T-helper 17 cell (primary cell): Measurements from ENCODE around the gene KCND3. TPM values are rescaled to one million over a fixed set of nuclear protein-coding genes. Genes with fewer than 3 reads are reported as not detected.
A peak's percentile ranks its signal among the peaks of the same experiment; 100 is the strongest.

ENCODE experiments used
- ATAC-seq: fragments of 150-1000 bp; cut with Tn5 transposase; 2 replicates; pipeline ENCODE4 v1.10.0; 2021; ENCODE audit warnings: mild to moderate bottlenecking, moderate library complexity
- DNase-seq, 3 donors: peaks; one replicate each; pipeline versions ENCODE4 v3.0.0 to v3.0.0-alpha.2; 2020 to 2021
- H3K9me3 ChIP-seq: one replicate; pipeline ENCODE4 v1.7.0; 2013; ENCODE audit warnings: low read length, mild to moderate bottlenecking; ENCODE audit not compliant: control insufficient read depth, poor library complexity, severe bottlenecking
- H3K27ac Mint-ChIP-seq: one replicate; pipeline ENCODE4 v1.8.0; 2022; ENCODE audit warnings: mild to moderate bottlenecking, moderate library complexity, mixed read lengths
- H3K27me3 Mint-ChIP-seq: one replicate; pipeline ENCODE4 v1.8.0; 2022; ENCODE audit warnings: mixed read lengths
- H3K36me3 Mint-ChIP-seq: one replicate; pipeline ENCODE4 v1.8.0; 2022; ENCODE audit warnings: low read depth, mixed read lengths
- H3K4me1 Mint-ChIP-seq: one replicate; pipeline ENCODE4 v1.8.0; 2022; ENCODE audit warnings: mild to moderate bottlenecking, mixed read lengths
- H3K4me3 Mint-ChIP-seq: one replicate; pipeline ENCODE4 v1.8.0; 2022; ENCODE audit warnings: mild to moderate bottlenecking, moderate library complexity, mixed read lengths
- total RNA-seq, 4 donors: library from RNA in 2 of 4; stranded (reverse) in 2 of 4; gene quantifications; one replicate each; pipeline ENCODE4 v1.2.3 and lab custom pipeline; 2022 to 2026

Gene KCND3
- total RNA-seq (1 to 10 TPM in 1 of 2 donors, under 1 TPM in 1; 0.12 to 2.2 TPM), total RNA-seq (lab: John Stamatoyannopoulos, UW) (0 reads per million in 2 donors)

- Mint-ChIP-seq H3K4me1 (peaks cover 4% of the 10 kb centered on the region), H3K4me3 (peak within 1 kb of the TSS; percentile 89), H3K27ac (no peak within 1 kb of the TSS), H3K27me3 (peaks cover 89% of the 10 kb centered on the region), H3K36me3 (peaks cover 5% of the 10 kb centered on the region)
- DNase-seq (no peak), ATAC-seq (no peak)
- no peaks in the 10 kb centered on the region for H3K9me3 ChIP-seq
Observed at GRCh38 chr1:111989531-111990025, at the start of gene KCND3. Gene KCND3, minus strand, starts transcription at chr1:111989668.

- H3K27me3 Mint-ChIP-seq, result peaks cover 46% of the 10 kb centered on the region
- H3K4me3 Mint-ChIP-seq, result no peak overlapping the region
- ATAC-seq, result no peak
Observed at GRCh38 chr1:112034277-112034676, 44.8 kb upstream of the KCND3 start.

GRCh38 chr1:112033439-112034120 lies 44.1 kb upstream of the KCND3 start:
- Mint-ChIP-seq H3K4me1 (no peaks in the 10 kb centered on the region), H3K4me3 (no peak overlapping the region), H3K27me3 (peaks cover 53% of the 10 kb centered on the region), H3K27ac (no peak overlapping the region), H3K36me3 (no peaks in the 10 kb centered on the region)
- DNase-seq, result no peak
- no peaks in the 10 kb centered on the region for H3K9me3 ChIP-seq
- ATAC-seq, result no peak

More at GRCh38 chr1:112034277-112034676, 44.8 kb upstream of the KCND3 start:
- Mint-ChIP-seq H3K4me1 (no peaks in the 10 kb centered on the region), H3K27ac (no peak overlapping the region), H3K36me3 (no peaks in the 10 kb centered on the region)
- H3K9me3 ChIP-seq, result no peaks in the 10 kb centered on the region
- DNase-seq, result no peak

- Mint-ChIP-seq H3K27ac (no peak overlapping the region), H3K4me3 (no peak overlapping the region), H3K4me1 (no peaks in the 10 kb centered on the region), H3K36me3 (no peaks in the 10 kb centered on the region), H3K27me3 (peaks cover 74% of the 10 kb centered on the region)
- H3K9me3 ChIP-seq, result no peaks in the 10 kb centered on the region
- DNase-seq (no peak), ATAC-seq (no peak)
Observed at GRCh38 chr1:112030157-112030556, 40.7 kb upstream of the KCND3 start.

- no peak overlapping the region for H3K27ac Mint-ChIP-seq
- no peak overlapping the region for H3K4me3 Mint-ChIP-seq
- H3K36me3 Mint-ChIP-seq, result no peaks in the 10 kb centered on the region
- no peaks in the 10 kb centered on the region for H3K9me3 ChIP-seq
- H3K27me3 Mint-ChIP-seq, result peaks cover 76% of the 10 kb centered on the region
- no peak for DNase-seq
- no peaks in the 10 kb centered on the region for H3K4me1 Mint-ChIP-seq
- no peak for ATAC-seq
Observed at GRCh38 chr1:112027696-112028095, 38.2 kb upstream of the KCND3 start.

GRCh38 chr1:112026501-112026900 lies 37.0 kb upstream of the KCND3 start:
- Mint-ChIP-seq H3K36me3 (no peaks in the 10 kb centered on the region), H3K4me1 (no peaks in the 10 kb centered on the region), H3K27me3 (peaks cover 72% of the 10 kb centered on the region), H3K27ac (no peak overlapping the region), H3K4me3 (no peak overlapping the region)
- no peak for DNase-seq
- no peak for ATAC-seq
- H3K9me3 ChIP-seq, result no peaks in the 10 kb centered on the region

GRCh38 chr1:112026016-112026415 lies 36.5 kb upstream of the KCND3 start:
- H3K27me3 Mint-ChIP-seq, result peaks cover 75% of the 10 kb centered on the region
- DNase-seq (no peak), ATAC-seq (no peak)
- no peaks in the 10 kb centered on the region for H3K4me1 Mint-ChIP-seq
- no peak overlapping the region for H3K4me3 Mint-ChIP-seq
- no peaks in the 10 kb centered on the region for H3K9me3 ChIP-seq
- H3K27ac Mint-ChIP-seq, result no peak overlapping the region
- no peaks in the 10 kb centered on the region for H3K36me3 Mint-ChIP-seq

GRCh38 chr1:112021263-112021662 lies 31.8 kb upstream of the KCND3 start:
- Mint-ChIP-seq H3K4me3 (no peak overlapping the region), H3K4me1 (no peaks in the 10 kb centered on the region), H3K36me3 (peaks cover 4% of the 10 kb centered on the region), H3K27ac (no peak overlapping the region), H3K27me3 (peaks cover 50% of the 10 kb centered on the region)
- DNase-seq (no peak), ATAC-seq (no peak)
- H3K9me3 ChIP-seq, result no peaks in the 10 kb centered on the region

- Mint-ChIP-seq H3K27me3 (peaks cover 29% of the 10 kb centered on the region), H3K27ac (no peak overlapping the region), H3K4me1 (no peaks in the 10 kb centered on the region), H3K36me3 (peaks cover 4% of the 10 kb centered on the region), H3K4me3 (no peak overlapping the region)
- ATAC-seq (no peak), DNase-seq (no peak)
- H3K9me3 ChIP-seq, result no peaks in the 10 kb centered on the region
Observed at GRCh38 chr1:112017183-112017582, 27.7 kb upstream of the KCND3 start.

- Mint-ChIP-seq H3K4me3 (no peak overlapping the region), H3K27ac (no peak overlapping the region), H3K4me1 (no peaks in the 10 kb centered on the region), H3K27me3 (peaks cover 23% of the 10 kb centered on the region), H3K36me3 (peaks cover under 1% of the 10 kb centered on the region)
- no peaks in the 10 kb centered on the region for H3K9me3 ChIP-seq
- ATAC-seq (no peak), DNase-seq (no peak)
Observed at GRCh38 chr1:112012823-112013222, 23.4 kb upstream of the KCND3 start.

- H3K9me3 ChIP-seq, result no peaks in the 10 kb centered on the region
- DNase-seq (no peak), ATAC-seq (no peak)
- H3K4me1 Mint-ChIP-seq, result no peaks in the 10 kb centered on the region
- H3K4me3 Mint-ChIP-seq, result no peak overlapping the region
- peaks cover 36% of the 10 kb centered on the region for H3K27me3 Mint-ChIP-seq
- peaks cover 2% of the 10 kb centered on the region for H3K36me3 Mint-ChIP-seq
- no peak overlapping the region for H3K27ac Mint-ChIP-seq
Observed at GRCh38 chr1:112011202-112011601, 21.7 kb upstream of the KCND3 start.

- Mint-ChIP-seq H3K36me3 (peaks cover 7% of the 10 kb centered on the region), H3K27me3 (peaks cover 58% of the 10 kb centered on the region)
Observed at GRCh38 chr1:112007169-112007568, 17.7 kb upstream of the KCND3 start.

GRCh38 chr1:112006416-112007025 lies 17.1 kb upstream of the KCND3 start:
- no peak overlapping the region for H3K4me3 Mint-ChIP-seq

More at GRCh38 chr1:112007169-112007568, 17.7 kb upstream of the KCND3 start:
- no peak for ATAC-seq
- DNase-seq, result no peak
- Mint-ChIP-seq H3K4me1 (no peaks in the 10 kb centered on the region), H3K4me3 (no peak overlapping the region), H3K27ac (no peak overlapping the region)
- no peaks in the 10 kb centered on the region for H3K9me3 ChIP-seq

GRCh38 chr1:112004076-112004475 lies 14.6 kb upstream of the KCND3 start:
- H3K4me3 Mint-ChIP-seq, result no peak overlapping the region
- H3K4me1 Mint-ChIP-seq, result no peaks in the 10 kb centered on the region
- no peaks in the 10 kb centered on the region for H3K9me3 ChIP-seq
- no peak for DNase-seq
- peaks cover 9% of the 10 kb centered on the region for H3K36me3 Mint-ChIP-seq
- no peak overlapping the region for H3K27ac Mint-ChIP-seq
- no peak for ATAC-seq
- H3K27me3 Mint-ChIP-seq, result peaks cover 77% of the 10 kb centered on the region

More at GRCh38 chr1:112006416-112007025, 17.1 kb upstream of the KCND3 start:
- Mint-ChIP-seq H3K4me1 (no peaks in the 10 kb centered on the region), H3K36me3 (peaks cover 7% of the 10 kb centered on the region), H3K27me3 (peaks cover 61% of the 10 kb centered on the region), H3K27ac (no peak overlapping the region)
- DNase-seq (no peak), ATAC-seq (no peak)
- no peaks in the 10 kb centered on the region for H3K9me3 ChIP-seq
